NCI-H345 treated with DMSO at 0.1 percent for 48 hours (cell line): ENCODE measurements around the gene GSG1L2.
"Not testable (repeated sequence)": the region's sequence is repeated elsewhere in the genome, so short reads cannot be mapped to it uniquely, and the experiment has no call there.

Experiments
- DNase-seq: peaks from one replicate; lab custom pipeline; 2025; ENCODE audit not compliant: unreplicated experiment; lab: John Stamatoyannopoulos, UW

The GSG1L2 gene

DNA sequence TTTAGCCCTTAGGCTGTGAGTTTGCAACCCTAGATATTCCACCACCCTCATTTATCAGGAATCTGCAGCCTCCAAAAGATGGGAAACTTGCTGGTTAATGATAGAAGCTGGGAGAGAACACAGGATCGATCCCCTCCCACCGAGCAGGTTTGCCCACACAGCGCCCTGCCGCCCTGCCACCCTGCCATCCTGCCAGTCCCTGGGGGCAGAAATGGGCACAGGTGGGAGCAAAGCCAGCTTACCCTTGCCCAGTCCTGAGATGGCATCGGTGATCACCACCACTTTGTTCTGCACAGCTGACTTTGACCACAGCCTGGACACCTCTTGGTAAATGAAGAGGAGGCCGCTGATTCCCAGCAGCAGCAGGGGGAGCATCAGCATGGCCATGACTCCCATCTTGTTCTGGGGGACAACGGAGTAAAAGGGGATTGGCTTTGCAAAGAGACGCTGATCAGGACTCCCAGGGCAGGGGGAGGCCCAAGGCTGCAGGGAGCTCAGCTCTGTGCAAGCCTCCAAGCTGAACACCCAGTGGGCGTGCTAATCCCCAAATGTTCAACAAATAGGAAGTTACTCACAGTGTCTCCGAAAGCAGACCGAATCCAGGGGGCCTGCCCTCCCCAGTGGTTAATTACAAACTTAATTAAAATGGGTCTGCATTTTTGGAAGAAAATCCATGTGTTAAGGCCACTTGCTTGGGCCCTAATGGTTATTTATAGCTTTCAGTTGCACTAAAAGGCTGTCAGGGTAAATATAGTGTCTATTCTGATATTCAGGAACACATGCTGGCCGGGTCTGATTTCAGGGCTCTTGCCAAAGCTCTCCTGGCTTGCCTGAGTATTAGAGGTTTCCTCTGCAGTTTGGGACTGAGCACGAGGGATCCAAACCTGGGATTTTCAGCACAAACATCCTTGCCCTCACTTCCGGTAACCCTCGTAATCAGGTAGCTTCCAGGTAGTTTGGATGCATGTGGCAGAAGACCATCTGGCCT lies 30.7 kb downstream of the GSG1L2 start, which contains the start of gene DHRS7C:
Gene DHRS7C (minus strand): TSS at position 704 of the 988 bp plus-strand sequence. CDS start 308 bp downstream, at position 396.
- no peak for DNase-seq

DNA sequence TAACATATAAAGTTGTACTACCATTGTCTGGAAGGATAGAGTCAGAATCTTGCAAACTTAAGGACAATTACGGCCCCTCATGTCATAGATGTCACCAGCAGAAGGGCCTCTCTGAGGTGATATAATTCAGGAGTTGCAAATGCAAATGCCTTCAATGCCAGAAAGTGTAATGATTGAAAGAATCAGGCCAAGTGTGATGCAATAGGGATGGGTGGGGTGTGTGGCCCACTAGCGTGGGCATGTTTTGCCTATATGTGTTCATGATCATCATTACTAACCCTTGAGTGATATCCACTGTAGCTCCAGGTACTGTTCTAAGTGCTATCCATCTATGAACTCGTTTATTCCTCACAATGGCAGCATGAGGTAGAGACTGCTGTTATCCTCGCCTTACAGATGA lies 31.6 kb downstream of the GSG1L2 start:
- DNase-seq, result no peak

DNA sequence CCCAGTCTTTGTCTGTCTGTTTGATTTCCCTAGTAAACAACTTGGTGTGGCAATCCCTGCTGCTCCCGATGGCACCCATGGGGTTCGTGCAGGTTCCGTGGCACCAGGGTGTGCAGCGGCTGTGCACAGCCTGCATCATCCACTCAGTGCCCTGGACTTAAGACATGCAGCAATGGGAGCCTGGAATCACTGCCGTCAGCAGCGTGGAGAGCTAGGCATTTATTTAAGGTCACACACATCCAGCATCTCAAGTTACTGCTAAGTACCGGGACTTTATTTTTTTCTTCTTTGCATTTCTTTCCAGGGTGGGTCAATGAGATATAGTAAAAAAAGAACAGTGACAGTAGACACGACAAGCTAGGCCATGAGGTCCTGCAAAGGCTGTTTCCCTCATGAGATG lies 33.3 kb downstream of the GSG1L2 start:
- no peak for DNase-seq

- no peak for DNase-seq
These were observed 37.3 kb downstream of the GSG1L2 start for GRCh38 chr17:9784544-9784943.

- DNase-seq, result not testable (repeated sequence)
These were observed 38.4 kb downstream of the GSG1L2 start for GRCh38 chr17:9783465-9783864.

- no peak for DNase-seq
These were observed 38.8 kb downstream of the GSG1L2 start for GRCh38 chr17:9783050-9783449.

- DNase-seq, result no peak
These were observed 41.3 kb downstream of the GSG1L2 start for GRCh38 chr17:9780552-9780951.

DNA sequence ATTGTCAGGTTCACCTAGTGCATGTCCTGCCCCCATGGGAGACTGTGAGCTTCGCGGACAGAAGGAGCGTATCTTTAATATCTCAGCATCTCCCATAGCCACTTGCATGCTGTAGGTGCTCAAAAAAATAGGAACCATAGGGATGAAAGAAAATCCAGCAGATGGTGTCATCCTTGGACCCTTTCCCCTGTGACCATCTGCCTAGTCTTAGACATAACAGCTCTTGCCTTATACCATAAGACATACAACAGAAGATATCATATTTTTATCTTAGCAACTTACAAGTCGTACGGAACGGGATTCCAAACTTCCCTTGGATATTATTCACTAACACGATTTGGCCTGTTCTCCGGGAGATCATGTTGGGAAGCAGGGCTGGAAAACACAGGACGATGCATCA lies 45.0 kb downstream of the GSG1L2 start:
- DNase-seq, result no peak

DNA sequence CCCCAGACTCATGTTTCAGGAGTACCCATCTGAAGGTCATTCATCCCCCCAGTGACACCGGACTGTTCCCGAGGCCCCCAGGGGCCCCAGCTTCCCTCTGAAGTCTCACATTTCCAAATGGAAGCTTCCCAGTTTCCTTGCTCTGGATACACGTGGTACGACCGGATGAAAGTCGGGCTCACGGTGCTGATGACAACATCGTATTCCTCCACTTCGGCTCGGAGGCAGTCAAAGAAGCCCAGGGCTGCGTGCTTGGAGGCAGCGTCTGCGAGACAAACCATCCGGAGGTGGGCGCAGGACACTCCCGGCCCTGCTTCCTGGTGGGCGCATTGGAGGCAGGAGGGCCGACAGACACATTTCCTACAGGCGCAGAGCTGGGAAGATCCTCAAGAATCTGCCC lies 49.2 kb downstream of the GSG1L2 start:
- no peak for DNase-seq

GRCh38 chr17:9771465-9771864 lies 50.4 kb downstream of the GSG1L2 start:
- no peak for DNase-seq

DNA sequence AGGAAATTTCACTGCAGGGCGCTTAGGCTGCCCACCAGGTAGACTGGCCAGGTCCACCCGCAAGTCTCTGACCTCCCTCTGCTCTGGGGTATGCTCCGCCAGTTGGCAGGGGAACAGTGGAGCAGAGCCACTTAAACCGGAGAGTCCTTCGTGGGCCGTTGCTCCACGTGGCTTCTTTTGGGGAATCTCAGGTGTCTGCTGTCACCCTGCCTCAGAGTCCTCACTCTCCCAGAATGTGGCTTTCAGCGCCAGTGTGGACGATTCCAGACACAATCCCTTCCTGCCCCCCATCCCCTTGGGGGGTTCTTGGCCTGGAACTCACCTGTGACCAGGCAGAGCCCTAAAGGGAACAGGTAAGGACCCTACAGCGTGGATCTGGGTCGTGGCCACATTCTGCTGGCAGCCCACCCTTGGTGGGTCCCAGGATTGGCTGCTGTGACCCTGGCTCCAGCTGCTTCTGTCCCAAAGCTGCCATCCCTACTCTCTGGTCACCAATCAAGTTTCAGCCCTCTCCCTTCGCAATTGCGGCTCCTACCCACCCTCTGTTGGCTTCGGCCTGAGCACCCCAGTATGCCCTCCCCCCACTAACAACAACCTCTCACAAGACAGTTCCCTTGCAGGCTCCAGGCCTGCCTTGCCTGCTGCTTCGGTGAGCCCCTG lies 52.7 kb downstream of the GSG1L2 start:
- no peak for DNase-seq

DNA sequence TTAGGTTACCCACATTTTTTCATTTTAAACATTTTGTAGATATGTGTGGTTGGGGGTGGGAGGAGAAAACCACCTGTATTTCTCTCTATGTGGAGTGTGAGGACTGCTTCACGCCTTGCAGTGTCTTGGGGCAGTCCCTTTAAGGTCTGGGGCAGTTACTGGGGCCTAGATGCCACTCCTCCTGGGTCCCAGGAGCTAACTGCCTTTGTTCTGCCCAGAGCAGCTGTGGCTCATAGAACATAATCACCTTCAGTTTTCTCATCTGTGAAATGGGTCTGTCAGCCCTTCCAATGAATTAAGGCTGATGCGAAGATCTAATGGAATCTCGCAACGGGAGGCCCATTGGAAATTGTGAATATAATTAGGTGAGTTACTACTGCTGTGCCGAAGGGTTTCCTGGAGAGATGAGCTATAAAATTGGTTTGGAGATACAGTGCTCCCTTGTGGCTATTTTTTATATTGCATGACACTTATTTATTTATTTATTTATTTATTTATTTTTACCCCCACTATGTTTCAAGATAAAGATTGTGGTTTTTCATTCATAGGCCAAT lies 53.4 kb downstream of the GSG1L2 start:
- no peak for DNase-seq

DNA sequence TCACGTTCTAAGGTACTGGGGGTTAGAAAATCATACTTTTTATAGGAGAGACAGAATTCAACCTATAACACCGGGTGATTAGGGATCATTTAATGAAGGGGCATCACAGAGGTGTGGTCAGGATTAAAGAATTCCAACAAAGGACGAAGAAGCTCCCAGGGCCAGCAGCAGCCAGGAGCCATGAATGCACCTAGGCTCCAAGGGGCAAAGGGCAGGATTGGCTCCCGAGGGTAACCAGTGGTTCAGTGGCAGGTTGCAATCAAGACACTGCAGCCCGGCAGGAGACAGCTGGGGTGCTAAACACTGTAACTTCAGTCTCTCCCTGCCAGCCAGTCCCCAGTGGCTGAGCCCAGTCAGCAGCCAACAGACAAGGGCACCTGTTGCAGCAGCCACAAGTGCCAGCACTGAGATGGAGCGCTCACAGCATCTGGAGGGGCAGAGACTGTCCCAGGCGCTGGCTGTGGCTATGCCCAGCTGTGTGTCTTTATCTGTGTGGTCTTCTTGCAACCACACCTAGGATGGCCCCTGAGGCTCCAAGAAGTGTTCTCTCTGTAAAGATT lies 54.4 kb downstream of the GSG1L2 start:
- DNase-seq, result no peak

GRCh38 chr17:9766970-9767369 lies 54.9 kb downstream of the GSG1L2 start:
- DNase-seq, result no peak

GRCh38 chr17:9765322-9765721 lies 56.6 kb downstream of the GSG1L2 start:
- DNase-seq, result no peak

- no peak for DNase-seq
These were observed 58.2 kb downstream of the GSG1L2 start for GRCh38 chr17:9763643-9764042.

GRCh38 chr17:9760266-9760665 lies 61.6 kb downstream of the GSG1L2 start:
- no peak for DNase-seq

GRCh38 chr17:9755083-9755482 lies 66.8 kb downstream of the GSG1L2 start:
- DNase-seq, result no peak
